Neural cell (in vitro differentiated cells): ENCODE data around the gene ARNT2.

Source experiments
- CTCF ChIP-seq: fragments of 450-650 bp; IDR thresholded peaks from 2 replicates; pipeline ENCODE4 v1.5.1; 2014; ENCODE audit warnings: antibody characterized with exemption, mild to moderate bottlenecking, moderate library complexity; ENCODE audit not compliant: poor library complexity, severe bottlenecking
- EP300 ChIP-seq: fragments of 450-650 bp; conservative IDR thresholded peaks from 2 replicates; pipeline ENCODE4 v1.6.1; 2014; ENCODE audit warnings: antibody characterized with exemption, mild to moderate bottlenecking, moderate library complexity; ENCODE audit not compliant: poor library complexity, severe bottlenecking
- EZH2 ChIP-seq: fragments of 200-600, 300-800 bp; shearing (Covaris generic), sonication (generic); IDR thresholded peaks from 2 replicates; pipeline ENCODE4 v1.6.1; 2014; ENCODE audit warnings: antibody characterized with exemption, low read length, borderline replicate concordance, mild to moderate bottlenecking; ENCODE audit not compliant: insufficient read depth, poor library complexity, severe bottlenecking
- MXI1 ChIP-seq: fragments of 450-650 bp; conservative IDR thresholded peaks from 2 replicates; pipeline ENCODE4 v1.6.1; 2014; ENCODE audit warnings: antibody characterized with exemption, mild to moderate bottlenecking; ENCODE audit not compliant: poor library complexity, severe bottlenecking
- POLR2AphosphoS5 ChIP-seq: IDR thresholded peaks from 2 replicates; pipeline ENCODE4 v1.6.1; 2012
- RAD21 ChIP-seq: fragments of 450-650 bp; conservative IDR thresholded peaks from 2 replicates; pipeline ENCODE4 v1.6.1; 2014; ENCODE audit warnings: antibody characterized with exemption, mild to moderate bottlenecking, moderate library complexity
- TAF1 ChIP-seq: IDR thresholded peaks from 2 replicates; pipeline ENCODE4 v1.6.1; 2012; ENCODE audit warnings: low read depth

- TF ChIP-seq TAF1 (no peak), CTCF (no peak), MXI1 (no peak), EP300 (no peak), POLR2AphosphoS5 (no peak), EZH2 (no peak), RAD21 (no peak)
Observed at GRCh38 chr15:80550219-80550907, 146.2 kb downstream of the ARNT2 start.
